NOMO-1 (cell line): ENCODE measurements around the gene VDAC1.
"Not testable (repeated sequence)": the region's sequence is repeated elsewhere in the genome, so short reads cannot be mapped to it uniquely, and the experiment has no call there.

Experiments
- DNase-seq, 2 experiments: peaks; one replicate each; lab custom pipeline; 2025; ENCODE audit not compliant: unreplicated experiment in 2 of 2; lab: John Stamatoyannopoulos, UW

Gene VDAC1

GRCh38 chr5:133996683-133997252 is 8.0 kb downstream of the VDAC1 start:
- DNase-seq, result peak in 1 of 2 experiments; percentile 1

GRCh38 chr5:133995883-133996563 is 8.8 kb downstream of the VDAC1 start:
- DNase-seq, result no peak

GRCh38 chr5:133995341-133995740 is 9.4 kb downstream of the VDAC1 start:
- DNase-seq, result no peak

- DNase-seq, result no peak
These were observed 9.8 kb downstream of the VDAC1 start for GRCh38 chr5:133994990-133995333.

- DNase-seq, result no peak
These were observed 10.3 kb downstream of the VDAC1 start for GRCh38 chr5:133994297-133994989.

- no peak for DNase-seq
These were observed 11.4 kb downstream of the VDAC1 start for GRCh38 chr5:133993185-133993936.

- DNase-seq, result no peak
These were observed 12.2 kb downstream of the VDAC1 start for GRCh38 chr5:133992429-133993155.

GRCh38 chr5:133991171-133991910 is 13.4 kb downstream of the VDAC1 start:
- no peak for DNase-seq

GRCh38 chr5:133990396-133990795 is 14.4 kb downstream of the VDAC1 start:
- no peak for DNase-seq

- DNase-seq, result no peak
These were observed 19.1 kb downstream of the VDAC1 start for GRCh38 chr5:133985540-133986180.

GRCh38 chr5:133983674-133984073 is 21.1 kb downstream of the VDAC1 start:
- no peak for DNase-seq

- no peak for DNase-seq
These were observed 23.1 kb downstream of the VDAC1 start for GRCh38 chr5:133981714-133982113.

- no peak for DNase-seq
These were observed 24.1 kb downstream of the VDAC1 start for GRCh38 chr5:133980652-133981051.

GRCh38 chr5:133978943-133979342 is 25.8 kb downstream of the VDAC1 start:
- DNase-seq, result no peak

GRCh38 chr5:133977858-133978257 is 26.9 kb downstream of the VDAC1 start:
- DNase-seq, result no peak

- no peak for DNase-seq
These were observed 27.5 kb downstream of the VDAC1 start for GRCh38 chr5:133977161-133977787.

- not testable (repeated sequence) for DNase-seq
These were observed 29.2 kb downstream of the VDAC1 start for GRCh38 chr5:133975546-133975945.

GRCh38 chr5:133974142-133974541 is 30.6 kb downstream of the VDAC1 start:
- DNase-seq, result no peak

- no peak for DNase-seq
These were observed 34.4 kb downstream of the VDAC1 start for GRCh38 chr5:133970325-133970909.
